CD4-positive, alpha-beta T cell treated with Interleukin-2 at 100 ng/mL for 4 hours (primary cell): ENCODE data around the gene SYN1.
"Not testable (repeated sequence)": the region's sequence is repeated elsewhere in the genome, so short reads cannot be mapped to it uniquely, and the experiment has no call there.

ENCODE experiments used
- DNase-seq: peaks from one replicate; pipeline ENCODE4 v3.0.0-alpha.2; 2020; ENCODE audit warnings: low spot score

The SYN1 gene

GRCh38 chrX:47619486-47620302, at the start of gene SYN1:
Gene SYN1, minus strand, starts transcription at chrX:47619857. Its CDS starts 129 bp downstream, at chrX:47619728.
- DNase-seq = peak; percentile 81

- not testable (repeated sequence) for DNase-seq
Observed at GRCh38 chrX:47665797-47666196, 46.1 kb upstream of the SYN1 start.

GRCh38 chrX:47664737-47665136, 45.1 kb upstream of the SYN1 start:
- DNase-seq = no peak

- DNase-seq = no peak
Observed at GRCh38 chrX:47662144-47662657, 42.5 kb upstream of the SYN1 start.

- DNase-seq = no peak
Observed at GRCh38 chrX:47661539-47661938, 41.9 kb upstream of the SYN1 start.

GRCh38 chrX:47659421-47659726, 39.7 kb upstream of the SYN1 start:
- no peak for DNase-seq

GRCh38 chrX:47658684-47659420, 39.2 kb upstream of the SYN1 start, which contains the start of gene UXT:
Gene UXT, minus strand, starts transcription at chrX:47659180. Its CDS starts 253 bp downstream, at chrX:47658927.
- DNase-seq = peak; percentile 92

- no peak for DNase-seq
Observed at GRCh38 chrX:47658301-47658683, 38.6 kb upstream of the SYN1 start.

- DNase-seq = no peak
Observed at GRCh38 chrX:47651043-47651905, 31.6 kb upstream of the SYN1 start.

GRCh38 chrX:47650164-47651042, 30.7 kb upstream of the SYN1 start, which contains the start of gene ELK1:
Gene ELK1, minus strand, starts transcription at chrX:47650563. Its CDS starts 9,122 bp downstream, at chrX:47641441.
- DNase-seq = peak; percentile 93

GRCh38 chrX:47649781-47650163, 30.1 kb upstream of the SYN1 start:
- DNase-seq = no peak

- DNase-seq = no peak
Observed at GRCh38 chrX:47649271-47649670, 29.6 kb upstream of the SYN1 start.

GRCh38 chrX:47648376-47648775, 28.7 kb upstream of the SYN1 start:
- DNase-seq = peak; percentile 12

- no peak for DNase-seq
Observed at GRCh38 chrX:47646636-47647035, 27.0 kb upstream of the SYN1 start.

- no peak for DNase-seq
Observed at GRCh38 chrX:47645530-47645929, 25.9 kb upstream of the SYN1 start.

- DNase-seq = no peak
Observed at GRCh38 chrX:47644557-47645091, 25.0 kb upstream of the SYN1 start.

GRCh38 chrX:47643926-47644325, 24.3 kb upstream of the SYN1 start:
- no peak for DNase-seq

- DNase-seq = no peak
Observed at GRCh38 chrX:47638816-47639215, 19.2 kb upstream of the SYN1 start.

GRCh38 chrX:47637546-47638195, 18.0 kb upstream of the SYN1 start:
- peak; percentile 35 for DNase-seq

GRCh38 chrX:47634871-47635575, 15.4 kb upstream of the SYN1 start:
- peak; percentile 20 for DNase-seq
